NCI-H446 treated with DMSO at 0.1 percent for 48 hours (cell line): Measurements from ENCODE around the gene P3H3.

Experiments used
- DNase-seq: peaks from one replicate; lab custom pipeline; 2025; lab: John Stamatoyannopoulos, UW

P3H3 gene, protein sequence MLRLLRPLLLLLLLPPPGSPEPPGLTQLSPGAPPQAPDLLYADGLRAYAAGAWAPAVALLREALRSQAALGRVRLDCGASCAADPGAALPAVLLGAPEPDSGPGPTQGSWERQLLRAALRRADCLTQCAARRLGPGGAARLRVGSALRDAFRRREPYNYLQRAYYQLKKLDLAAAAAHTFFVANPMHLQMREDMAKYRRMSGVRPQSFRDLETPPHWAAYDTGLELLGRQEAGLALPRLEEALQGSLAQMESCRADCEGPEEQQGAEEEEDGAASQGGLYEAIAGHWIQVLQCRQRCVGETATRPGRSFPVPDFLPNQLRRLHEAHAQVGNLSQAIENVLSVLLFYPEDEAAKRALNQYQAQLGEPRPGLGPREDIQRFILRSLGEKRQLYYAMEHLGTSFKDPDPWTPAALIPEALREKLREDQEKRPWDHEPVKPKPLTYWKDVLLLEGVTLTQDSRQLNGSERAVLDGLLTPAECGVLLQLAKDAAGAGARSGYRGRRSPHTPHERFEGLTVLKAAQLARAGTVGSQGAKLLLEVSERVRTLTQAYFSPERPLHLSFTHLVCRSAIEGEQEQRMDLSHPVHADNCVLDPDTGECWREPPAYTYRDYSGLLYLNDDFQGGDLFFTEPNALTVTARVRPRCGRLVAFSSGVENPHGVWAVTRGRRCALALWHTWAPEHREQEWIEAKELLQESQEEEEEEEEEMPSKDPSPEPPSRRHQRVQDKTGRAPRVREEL

DNA sequence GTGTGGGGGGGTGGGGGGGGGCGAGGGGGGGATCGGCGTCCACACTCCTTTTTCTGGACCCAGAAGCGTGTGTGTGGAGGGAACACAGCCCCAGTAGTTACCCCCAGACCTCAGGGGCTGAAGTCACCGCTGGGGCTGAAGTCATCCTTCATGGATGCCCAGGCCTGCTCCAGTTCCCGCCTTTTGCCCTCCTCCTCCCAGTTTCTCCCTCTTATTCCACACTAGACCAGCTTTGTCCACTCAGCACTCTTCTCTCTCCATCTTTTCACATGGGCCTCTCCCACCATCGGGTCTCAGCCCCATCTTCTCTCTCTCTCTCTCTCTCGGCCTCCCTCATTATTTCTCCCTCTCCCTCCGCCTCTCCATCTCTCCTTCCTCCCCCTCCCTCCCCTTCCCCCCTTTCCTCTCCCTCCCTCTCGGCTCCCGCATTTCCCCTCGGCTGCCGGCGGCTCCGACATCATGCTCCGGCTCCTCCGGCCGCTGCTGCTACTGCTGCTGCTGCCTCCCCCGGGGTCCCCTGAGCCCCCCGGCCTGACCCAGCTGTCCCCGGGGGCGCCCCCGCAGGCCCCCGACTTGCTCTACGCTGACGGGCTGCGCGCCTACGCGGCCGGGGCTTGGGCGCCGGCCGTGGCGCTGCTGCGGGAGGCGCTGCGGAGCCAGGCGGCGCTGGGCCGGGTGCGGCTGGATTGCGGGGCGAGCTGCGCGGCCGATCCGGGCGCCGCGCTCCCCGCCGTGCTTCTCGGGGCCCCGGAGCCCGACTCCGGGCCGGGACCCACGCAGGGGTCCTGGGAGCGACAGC, at the start of gene P3H3:
Gene P3H3 (plus strand): TSS at position 426 of the 799 bp plus-strand sequence. CDS start 34 bp downstream, at position 460.
- DNase-seq: peak; percentile 29

DNA sequence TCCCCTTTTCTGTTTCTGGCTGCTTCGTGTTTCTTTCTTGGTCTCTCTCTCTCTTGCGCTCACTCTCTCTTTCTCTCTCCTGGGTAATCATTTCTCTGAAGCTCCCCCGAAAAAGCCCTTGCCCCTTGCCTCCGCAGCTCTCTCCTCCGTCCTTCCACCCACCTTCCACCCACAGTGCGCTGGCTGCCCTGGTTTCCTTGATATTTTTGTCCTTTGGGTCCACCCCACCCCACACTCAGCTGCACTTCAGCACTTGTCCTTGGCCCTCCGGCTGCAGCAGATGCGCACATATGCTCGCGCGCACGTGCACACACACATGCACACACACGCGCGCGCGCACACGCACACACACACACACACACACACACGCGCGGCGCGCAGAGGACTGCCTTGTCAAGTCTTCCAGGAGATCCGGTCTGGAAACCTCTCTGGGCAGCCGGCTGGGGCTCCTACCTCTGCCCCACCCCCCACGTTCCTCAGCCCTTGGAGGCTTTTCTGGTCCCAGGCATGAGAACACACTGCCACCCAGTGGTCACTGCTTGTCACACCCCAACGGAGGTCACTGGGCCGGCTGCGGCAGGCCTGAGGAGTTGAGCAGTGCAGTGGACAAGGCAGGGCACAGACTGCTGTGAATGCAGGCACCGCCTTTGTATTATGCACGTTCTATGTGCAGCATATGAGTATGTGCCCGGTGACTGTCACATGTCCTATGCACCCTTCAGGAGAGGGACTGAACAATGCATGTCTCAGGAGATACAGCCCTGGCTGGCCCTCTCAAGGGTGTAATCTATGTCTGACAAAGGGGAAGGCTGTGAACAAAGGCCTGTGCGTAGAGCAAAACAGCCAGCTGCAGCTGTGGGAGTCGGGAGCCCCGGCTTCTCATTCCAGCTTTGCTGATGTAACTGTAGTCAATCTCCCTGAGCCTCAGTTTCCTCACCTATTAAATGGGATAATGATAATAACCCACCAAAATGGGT, 49.3 kb upstream of the P3H3 start:
- DNase-seq: peak; percentile 77

DNA sequence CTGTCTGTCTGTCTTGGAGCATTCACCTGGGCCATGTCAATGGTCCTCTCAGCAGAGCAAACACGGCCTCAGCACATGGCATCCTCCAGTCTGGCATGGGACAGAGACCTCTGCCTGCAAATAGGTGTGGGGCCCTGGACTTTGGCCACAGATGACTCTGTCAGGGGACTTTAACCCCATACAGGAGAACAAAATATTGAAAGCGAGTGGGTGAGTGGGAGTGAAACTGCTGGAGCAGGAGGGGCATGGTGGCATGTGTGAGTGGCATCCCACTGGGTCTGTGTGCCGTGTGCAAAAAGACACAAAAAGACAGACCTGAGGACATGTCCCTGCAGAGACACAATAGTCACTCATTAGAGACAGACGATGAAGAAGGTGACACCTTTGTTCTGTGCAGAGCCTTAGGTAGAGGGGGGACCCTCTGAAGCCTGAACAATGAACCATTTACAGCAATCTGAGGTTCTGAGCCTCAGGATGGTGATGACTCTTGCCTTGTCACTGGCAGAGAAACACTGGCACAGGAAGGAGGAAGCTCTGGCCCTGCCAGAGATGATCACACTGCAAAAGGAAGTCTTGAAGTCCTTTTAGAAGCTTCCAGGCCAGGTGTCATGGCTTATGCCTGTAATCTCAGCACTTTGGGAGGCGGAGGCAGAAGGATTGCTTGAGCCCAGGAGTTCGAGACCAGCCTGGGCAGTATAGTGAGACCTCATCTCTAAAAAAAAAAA, 48.3 kb upstream of the P3H3 start:
- no peak for DNase-seq

DNA sequence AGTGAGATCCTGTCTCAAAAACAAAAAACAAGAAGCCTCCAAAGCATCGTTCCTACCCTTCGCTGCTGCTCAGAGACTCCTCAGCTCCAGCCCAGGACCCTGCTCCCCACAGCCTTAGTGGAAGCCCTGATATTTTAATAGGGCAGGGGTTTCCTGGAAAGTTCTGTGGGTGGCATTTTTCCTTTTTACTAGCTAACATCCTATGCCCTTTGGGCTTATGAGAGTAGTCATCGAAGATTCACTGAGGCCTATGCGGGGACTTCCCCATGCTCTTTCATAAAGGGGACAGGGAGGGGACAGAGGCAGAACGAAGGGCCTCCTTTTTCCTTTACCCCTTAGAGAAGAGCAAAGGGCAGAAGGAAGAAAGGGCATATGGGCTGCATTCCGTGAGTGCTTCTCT, 47.6 kb upstream of the P3H3 start:
- no peak for DNase-seq

DNA sequence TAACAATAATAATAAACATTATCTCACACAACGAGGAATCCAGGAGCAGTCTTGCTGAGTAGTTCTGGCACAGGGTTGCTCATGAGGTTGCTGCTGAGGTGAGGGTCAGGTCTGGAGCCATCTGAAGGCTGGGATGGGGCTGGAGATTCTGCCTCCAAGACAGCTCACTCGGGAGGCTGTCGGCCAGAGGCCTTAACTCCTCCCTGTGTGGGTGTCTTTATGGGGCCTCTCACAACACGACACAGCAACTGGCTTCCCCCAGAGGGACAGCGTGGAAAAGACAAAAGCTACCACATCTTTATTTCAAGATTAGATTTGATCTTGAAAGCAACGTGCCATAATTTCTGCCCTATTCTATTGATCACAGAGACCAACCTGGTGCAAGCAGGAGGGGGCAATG, 46.1 kb upstream of the P3H3 start:
- no peak for DNase-seq

DNA sequence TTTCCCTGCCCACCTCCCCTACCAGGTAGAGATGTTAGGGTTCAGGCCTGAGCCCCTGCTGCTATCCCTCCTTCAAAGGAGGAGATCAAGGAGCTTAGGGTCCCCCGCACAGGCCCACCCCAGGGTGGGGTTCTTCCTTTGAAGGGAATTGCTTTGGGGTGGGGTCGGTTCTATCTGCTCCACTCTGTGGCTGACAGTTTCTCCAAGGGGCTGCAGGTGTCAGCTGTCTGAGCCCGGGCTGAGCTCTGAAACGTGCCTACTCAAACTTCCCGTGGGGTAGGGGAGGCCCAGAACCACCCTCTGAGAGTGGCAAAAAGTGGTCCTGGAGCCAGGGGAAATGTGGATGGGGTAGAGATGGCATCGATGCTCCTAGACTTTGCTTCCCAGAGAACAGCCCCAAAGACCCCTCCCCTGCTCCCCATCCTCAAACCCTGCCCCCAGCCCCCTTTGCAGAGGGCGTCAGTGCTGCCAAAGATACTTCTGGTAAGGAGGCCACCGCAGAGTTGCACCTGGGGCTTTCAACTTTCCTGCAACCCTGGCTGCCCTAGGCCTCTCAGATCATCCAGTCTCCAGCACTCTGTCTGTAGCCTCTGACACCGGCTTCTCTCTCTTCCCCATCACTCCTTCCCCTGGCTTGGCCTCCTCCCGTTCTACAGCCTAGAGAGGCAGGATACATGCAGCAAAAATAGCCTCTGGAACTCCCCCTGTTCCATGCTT, 45.2 kb upstream of the P3H3 start:
- DNase-seq: no peak

DNA sequence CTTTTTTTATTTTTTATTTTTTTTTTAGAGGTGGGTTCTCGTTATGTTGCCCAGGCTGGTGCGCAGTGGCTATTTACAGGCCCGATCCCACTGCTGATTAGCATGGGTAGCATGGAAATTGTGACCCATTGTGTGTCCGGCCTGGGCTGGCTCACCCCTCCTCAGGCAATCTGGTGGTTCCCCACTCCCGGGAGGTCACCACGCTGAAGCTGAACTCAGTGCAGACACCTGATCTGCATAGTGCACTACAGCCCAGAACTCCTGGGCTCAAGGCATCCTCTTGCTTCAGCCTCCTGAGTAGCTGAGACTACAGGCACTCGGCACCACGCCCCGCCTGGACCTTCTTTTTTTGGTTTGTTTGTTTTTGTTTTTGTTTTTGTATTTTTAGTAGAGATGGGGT, 44.4 kb upstream of the P3H3 start:
- DNase-seq: no peak

DNA sequence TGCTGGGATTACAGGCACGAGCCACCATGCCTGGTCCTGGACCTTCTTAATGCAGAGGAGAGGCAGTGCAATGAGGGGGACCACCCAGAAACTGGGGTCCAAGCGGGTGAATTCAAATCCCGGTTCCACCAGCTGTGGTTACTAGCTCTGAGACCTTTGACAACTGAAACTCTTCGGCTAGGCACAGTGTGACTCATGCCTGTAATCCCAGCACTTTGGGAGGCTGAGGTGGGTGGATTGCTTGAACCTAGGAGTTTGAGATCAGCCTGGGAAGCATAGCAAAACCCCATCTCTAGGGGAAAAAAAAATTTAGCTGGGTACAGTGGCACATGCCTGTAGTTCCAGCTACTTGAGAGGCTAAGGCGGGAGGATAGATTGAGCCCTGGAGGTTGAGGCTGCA, 43.9 kb upstream of the P3H3 start:
- DNase-seq: no peak

DNA sequence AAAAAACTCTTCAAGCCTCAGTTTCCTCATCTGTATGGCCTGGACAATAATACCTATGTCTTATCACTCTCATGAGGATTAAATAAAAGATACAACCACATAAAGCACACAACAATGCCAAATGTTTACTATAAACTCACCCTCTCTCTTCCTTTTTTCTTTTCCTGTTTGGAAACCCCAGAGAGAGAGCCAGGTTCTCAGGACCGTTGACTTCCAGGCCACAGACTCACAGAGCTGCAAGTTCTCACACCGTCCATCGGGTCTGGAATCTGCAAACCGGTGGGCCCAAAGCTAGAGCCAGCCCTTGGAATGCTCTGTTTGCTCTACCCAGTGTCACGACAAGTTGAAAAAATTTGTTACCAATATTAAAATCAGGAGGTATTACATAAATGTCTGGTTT, 43.4 kb upstream of the P3H3 start:
- DNase-seq: no peak

DNA sequence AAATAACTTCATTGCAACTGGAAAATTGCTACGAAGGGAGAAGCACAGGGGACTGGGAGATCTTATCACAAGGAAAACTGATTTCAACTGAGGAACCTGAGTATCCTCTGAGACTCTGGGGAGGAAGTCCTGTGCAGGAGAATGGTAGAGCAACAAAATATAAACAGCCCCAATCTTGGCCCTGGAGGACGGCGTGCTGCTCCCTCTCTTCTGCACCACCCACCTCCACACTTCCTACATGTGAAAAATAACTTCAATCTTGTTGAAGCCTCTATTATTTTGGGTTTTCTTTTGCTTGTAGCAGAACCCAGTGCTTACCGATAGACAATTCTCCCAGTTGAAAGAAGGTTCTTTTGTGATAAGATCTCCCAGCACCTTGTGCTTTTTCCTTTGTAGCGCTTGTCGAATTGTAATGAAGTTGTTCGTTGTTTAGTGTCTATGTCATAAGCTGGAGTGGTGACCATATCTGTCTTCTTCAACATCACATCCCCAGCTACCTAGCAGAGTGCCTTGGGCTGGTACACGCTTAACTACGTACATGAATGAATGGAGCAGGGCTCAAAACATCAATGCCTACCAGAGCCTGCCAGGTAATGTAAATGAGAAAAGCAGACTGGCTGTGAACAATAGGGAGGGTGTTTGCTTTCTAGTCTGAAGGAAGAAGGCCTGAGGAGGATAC, 41.7 kb upstream of the P3H3 start:
- no peak for DNase-seq

DNA sequence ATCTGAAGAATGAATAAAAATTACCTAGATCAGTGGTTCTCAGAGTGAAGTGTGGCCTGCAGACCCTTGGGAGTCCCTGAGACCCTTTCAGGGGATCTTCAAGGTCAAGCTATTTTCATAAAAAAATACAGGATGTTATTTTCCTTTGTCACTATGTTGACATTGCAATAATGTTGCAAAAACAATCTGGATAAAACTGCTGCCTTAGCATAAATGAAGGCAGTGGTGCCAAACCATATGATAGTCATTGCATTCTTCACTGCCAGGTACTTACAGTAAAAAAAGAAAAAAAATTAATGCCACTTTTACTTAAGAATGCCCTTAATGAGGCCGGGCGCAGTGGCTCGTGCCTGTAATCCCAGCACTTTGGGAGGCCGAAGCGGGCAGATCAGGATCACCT, 40.9 kb upstream of the P3H3 start:
- no peak for DNase-seq

DNA sequence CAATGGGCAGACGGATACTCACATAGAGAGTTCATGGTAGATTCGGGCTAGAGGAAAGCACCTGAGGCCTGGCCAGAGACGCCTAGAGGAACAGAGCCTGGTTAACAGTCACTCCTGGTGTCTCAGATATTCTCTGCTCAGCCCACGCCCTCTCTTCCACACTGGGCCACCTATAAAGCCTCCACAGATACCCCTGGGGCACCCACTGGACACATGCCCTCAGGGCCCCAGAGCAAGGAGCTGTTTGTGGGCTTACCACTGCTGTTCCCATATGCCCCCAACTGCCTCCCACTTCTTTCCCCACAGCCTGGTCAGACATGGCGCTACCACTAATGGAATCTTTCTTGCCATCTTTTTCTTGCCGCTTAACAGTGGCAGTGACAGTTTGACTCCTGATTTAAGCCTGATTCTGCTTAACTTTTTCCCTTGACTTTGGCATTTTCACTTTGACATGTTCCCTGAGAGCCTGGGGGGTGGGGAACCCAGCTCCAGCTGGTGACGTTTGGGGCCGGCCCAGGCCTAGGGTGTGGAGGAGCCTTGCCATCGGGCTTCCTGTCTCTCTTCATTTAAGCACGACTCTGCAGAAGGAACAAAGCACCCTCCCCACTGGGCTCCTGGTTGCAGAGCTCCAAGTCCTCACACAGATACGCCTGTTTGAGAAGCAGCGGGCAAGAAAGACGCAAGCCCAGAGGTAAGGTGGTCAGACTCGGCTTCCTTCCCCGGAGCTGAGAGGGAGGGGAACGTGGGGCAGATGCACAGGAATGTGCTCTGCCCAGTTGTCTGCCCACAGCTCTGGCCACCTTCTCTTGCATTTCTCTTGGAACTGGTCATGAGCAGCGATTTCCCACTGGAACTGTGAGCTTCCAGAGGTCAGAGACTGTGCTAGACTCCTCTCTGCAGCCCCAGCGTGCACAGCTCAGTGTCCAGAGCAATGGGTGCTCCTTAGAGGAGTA, 39.0 kb upstream of the P3H3 start, which contains the start of gene CD4:
Gene CD4 (plus strand): TSS at position 557 of the 953 bp plus-strand sequence. CDS start 10,611 bp downstream, outside the sequence.
- no peak for DNase-seq

DNA sequence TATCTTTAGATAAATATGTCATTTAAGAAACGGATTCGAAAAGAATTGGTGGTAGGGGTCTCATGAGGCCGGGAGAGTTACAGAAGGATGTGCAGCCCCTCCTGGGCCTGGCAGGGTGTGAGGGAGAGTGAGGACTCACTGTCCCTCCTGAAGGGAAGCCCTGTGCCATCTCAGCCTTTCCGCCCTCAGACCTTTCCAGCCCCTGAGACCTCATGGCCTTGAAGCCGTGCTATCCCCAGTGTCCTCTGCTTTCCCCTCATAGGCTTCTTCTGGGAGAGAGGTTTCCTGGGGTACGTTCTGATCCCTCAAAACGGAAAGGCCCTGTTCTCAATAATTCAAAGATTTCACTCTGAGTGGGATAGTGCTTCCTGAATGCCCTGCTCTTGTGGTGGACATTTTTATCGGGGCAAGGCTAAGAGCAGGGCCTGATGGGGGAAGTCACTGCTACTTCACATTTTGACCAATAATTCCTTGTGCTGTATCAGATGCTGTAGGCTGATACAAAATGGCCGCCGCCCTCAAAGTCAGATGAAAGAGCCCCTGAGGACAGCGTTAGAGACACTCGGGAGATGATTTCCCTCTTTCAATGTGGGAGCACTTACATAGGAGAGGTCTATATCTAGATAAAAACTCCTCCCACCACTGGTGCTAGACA, 37.6 kb upstream of the P3H3 start:
- no peak for DNase-seq

DNA sequence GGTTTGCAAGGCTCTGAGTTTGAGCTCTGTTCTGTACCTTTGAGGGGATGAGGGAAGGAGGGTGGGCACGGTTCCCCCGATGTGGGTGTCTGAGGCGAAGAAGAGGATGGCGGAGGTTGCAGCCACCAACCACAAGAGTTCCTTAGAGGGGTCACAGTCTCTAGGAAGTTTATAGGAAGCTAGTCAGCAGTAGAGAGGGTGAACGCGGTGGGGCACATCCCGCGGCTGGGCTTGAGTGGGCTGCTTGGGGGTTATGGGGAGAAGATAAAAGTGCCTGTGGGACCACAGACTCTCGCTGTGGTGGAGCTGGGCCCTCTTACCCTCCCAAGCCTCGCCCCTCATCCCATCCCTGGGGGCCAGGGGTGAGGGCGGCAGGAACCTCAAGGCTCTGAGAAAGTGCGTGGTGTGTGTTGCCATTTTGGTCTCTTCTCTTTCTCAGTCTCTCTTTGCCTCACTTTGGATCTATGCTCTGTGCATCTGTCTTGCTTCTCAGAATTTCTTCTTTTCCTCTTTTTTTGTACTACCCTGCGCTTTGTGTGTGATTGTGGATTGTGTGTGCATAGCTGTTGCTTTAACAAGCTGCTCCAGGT, 36.2 kb upstream of the P3H3 start:
- DNase-seq: no peak

DNA sequence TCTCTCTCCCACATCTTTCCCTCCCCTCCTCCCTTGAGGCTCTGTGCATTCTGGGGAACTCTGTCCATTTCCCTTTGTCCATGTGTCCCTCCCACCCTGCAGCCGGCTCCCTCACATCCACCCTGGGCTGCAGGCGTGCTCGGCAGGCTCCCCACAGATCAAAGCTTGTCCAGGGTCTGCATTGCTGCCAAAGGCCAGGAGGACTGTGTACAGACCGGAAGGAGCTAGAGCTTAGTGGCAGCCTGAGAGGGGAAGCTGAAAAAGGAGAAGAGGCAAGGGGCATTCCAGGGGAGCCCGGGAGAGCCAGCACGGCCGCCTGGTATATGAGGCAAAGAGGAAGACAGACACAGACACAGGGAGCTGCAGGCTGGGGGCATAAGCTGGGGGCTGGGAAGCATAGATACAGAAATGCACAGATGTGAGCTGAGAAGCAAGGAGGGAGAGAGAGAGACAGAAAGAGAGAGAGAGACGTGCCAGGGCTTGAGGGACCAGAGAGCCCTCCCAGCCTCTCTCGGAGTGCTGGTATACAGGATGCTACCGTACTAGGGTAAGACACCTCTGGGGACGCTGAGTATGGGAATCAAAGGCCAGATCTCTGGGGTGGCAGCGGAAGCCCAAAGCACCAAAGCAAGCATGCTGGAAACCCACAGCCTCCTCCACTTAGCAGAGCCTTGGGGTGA, 35.5 kb upstream of the P3H3 start:
- DNase-seq: no peak

DNA sequence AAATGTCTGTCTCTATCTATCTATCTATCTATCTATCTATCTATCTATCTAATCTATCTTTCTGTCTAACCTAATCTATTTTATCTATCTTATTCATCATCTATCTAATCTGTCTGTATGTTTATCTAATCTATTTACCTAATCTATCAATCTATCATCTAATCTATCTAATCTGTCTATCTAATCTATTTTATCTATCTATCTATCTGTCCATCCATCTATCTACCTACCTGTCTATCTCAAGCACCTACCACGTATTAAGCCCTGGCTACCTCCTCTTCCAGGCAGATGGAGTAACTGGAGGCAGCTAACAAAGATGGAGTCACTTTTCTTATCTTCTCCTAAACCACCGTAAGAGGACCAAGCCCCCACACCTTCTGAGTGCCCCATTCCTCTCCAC, 33.1 kb upstream of the P3H3 start:
- no peak for DNase-seq

DNA sequence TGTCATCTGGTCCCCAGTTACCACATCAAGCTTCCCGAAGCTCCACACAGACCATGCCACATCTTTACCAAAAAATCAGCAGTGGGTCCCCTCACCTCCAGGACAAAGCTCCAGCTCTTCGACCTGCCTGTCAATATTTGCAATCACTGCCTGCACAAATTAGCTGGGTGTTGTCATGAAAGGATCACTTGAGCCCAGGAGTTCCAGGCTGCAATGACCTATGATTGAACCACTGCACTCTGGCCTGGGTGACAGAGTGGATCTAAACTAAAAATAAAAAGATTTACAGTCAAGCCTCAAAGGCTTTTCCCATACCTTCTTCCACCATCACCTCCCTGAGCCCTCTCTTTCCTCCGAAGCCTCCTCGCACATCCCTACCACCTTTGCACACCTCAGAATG, 31.6 kb upstream of the P3H3 start:
- DNase-seq: no peak
